T-helper 17 cell (primary cell): Measurements from ENCODE around the gene SSC4D. TPM values are rescaled to one million over a fixed set of nuclear protein-coding genes. Genes with fewer than 3 reads are reported as not detected.

Experiments
- ATAC-seq: fragments of 150-1000 bp; cut with Tn5 transposase; 2 replicates; pipeline ENCODE4 v1.10.0; 2021; ENCODE audit warnings: mild to moderate bottlenecking, moderate library complexity
- DNase-seq, 3 donors: peaks; one replicate each; pipeline versions ENCODE4 v3.0.0 to v3.0.0-alpha.2; 2020 to 2021
- H3K9me3 ChIP-seq: one replicate; pipeline ENCODE4 v1.7.0; 2013; ENCODE audit warnings: low read length, mild to moderate bottlenecking; ENCODE audit not compliant: control insufficient read depth, poor library complexity, severe bottlenecking
- H3K27ac Mint-ChIP-seq: one replicate; pipeline ENCODE4 v1.8.0; 2022; ENCODE audit warnings: mild to moderate bottlenecking, moderate library complexity, mixed read lengths
- H3K27me3 Mint-ChIP-seq: one replicate; pipeline ENCODE4 v1.8.0; 2022; ENCODE audit warnings: mixed read lengths
- H3K36me3 Mint-ChIP-seq: one replicate; pipeline ENCODE4 v1.8.0; 2022; ENCODE audit warnings: low read depth, mixed read lengths
- H3K4me1 Mint-ChIP-seq: one replicate; pipeline ENCODE4 v1.8.0; 2022; ENCODE audit warnings: mild to moderate bottlenecking, mixed read lengths
- H3K4me3 Mint-ChIP-seq: one replicate; pipeline ENCODE4 v1.8.0; 2022; ENCODE audit warnings: mild to moderate bottlenecking, moderate library complexity, mixed read lengths
- total RNA-seq, 4 donors: library from RNA in 2 of 4; stranded (reverse) in 2 of 4; gene quantifications; one replicate each; pipeline ENCODE4 v1.2.3 and lab custom pipeline; 2022 to 2026

The SSC4D gene
- total RNA-seq, 2 donors from 2014 or later: not detected

DNA sequence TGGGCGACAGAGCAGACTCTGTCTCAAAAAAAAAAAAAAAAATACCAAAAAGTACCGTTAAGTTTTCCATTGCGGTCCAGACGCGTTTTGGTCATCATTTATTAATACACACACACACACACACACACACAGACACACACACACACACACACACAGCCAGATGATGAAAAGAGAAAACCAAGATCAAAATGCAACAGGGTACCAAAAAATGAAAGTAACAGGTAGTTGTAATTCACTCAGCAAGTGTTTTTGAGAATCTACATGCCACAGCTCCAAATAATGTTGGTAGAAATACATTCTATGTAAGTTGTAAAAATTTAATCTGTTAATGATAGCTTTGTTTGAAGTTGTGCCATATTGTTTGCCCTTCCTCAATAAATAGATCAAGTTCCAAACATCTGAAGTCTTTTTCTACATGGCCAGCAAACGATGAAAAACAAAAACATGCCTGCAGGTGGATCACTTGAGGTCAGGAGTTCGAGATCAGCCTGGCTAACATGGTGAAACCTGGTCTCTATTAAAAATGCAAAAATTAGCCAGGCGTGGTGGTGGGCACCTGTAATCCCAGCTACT lies 60.1 kb downstream of the SSC4D start:
- Mint-ChIP-seq H3K4me3 (no peak overlapping the region), H3K4me1 (peaks cover 44% of the 10 kb centered on the region), H3K36me3 (peaks cover 12% of the 10 kb centered on the region), H3K27ac (peak overlapping the region; percentile 14), H3K27me3 (no peaks in the 10 kb centered on the region)
- ATAC-seq: no peak
- no peaks in the 10 kb centered on the region for H3K9me3 ChIP-seq
- no peak for DNase-seq

DNA sequence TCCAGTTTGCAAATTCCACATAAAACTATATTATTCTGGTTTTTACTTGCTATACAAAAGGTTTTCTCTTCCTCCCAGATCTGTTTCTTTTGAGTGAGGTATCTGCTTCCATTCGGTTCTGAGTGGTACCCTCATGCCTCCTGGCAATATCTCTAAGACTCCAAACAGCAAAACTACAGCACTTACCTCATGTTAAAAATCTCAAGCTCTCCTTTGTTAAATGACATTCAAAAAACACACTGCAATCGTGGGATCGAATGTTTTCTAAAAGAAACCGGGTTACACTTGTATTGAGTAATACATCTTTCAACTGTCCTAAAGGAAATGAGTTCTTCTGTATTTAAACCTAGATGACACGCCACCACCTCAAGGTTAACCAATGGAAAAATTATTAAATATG lies 61.8 kb downstream of the SSC4D start:
- Mint-ChIP-seq H3K4me3 (peak overlapping the region; percentile 83), H3K36me3 (peaks cover 16% of the 10 kb centered on the region), H3K4me1 (peaks cover 51% of the 10 kb centered on the region)

GRCh38 chr7:76346778-76347177 lies 62.7 kb downstream of the SSC4D start:
- Mint-ChIP-seq H3K27me3 (no peaks in the 10 kb centered on the region), H3K4me3 (peak overlapping the region; percentile 83), H3K36me3 (peaks cover 20% of the 10 kb centered on the region), H3K27ac (peak overlapping the region; percentile 94), H3K4me1 (peaks cover 56% of the 10 kb centered on the region)
- ATAC-seq (peak; percentile 20), DNase-seq (no peak)
- H3K9me3 ChIP-seq: no peaks in the 10 kb centered on the region

More for the DNA sequence above, 61.8 kb downstream of the SSC4D start:
- peak overlapping the region; percentile 94 for H3K27ac Mint-ChIP-seq
- no peak for DNase-seq
- H3K9me3 ChIP-seq: no peaks in the 10 kb centered on the region
- no peaks in the 10 kb centered on the region for H3K27me3 Mint-ChIP-seq
- ATAC-seq: no peak

DNA sequence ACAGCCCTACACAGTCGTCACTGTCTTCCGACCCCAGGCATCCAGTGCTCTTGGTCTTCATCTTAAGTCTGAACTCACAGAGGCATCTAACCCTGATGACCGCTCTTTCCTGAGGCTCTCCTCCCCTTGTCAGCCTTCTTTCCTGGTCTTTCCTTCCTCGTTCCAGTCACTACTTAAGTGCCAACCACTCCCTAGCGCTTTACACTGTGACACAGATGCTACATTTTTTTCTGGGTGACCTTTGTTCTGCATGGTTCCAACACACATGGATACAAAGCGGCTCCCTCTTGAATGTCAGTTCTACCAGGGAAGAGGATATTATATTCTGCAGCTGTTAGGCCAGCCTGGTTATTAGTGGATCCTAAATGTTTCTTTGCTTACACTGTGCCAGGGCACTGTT lies 63.4 kb downstream of the SSC4D start:
- DNase-seq (no peak), ATAC-seq (no peak)
- Mint-ChIP-seq H3K4me3 (no peak overlapping the region), H3K36me3 (peaks cover 18% of the 10 kb centered on the region), H3K4me1 (peaks cover 53% of the 10 kb centered on the region), H3K27ac (peak overlapping the region; percentile 94), H3K27me3 (no peaks in the 10 kb centered on the region)
- H3K9me3 ChIP-seq: no peaks in the 10 kb centered on the region

DNA sequence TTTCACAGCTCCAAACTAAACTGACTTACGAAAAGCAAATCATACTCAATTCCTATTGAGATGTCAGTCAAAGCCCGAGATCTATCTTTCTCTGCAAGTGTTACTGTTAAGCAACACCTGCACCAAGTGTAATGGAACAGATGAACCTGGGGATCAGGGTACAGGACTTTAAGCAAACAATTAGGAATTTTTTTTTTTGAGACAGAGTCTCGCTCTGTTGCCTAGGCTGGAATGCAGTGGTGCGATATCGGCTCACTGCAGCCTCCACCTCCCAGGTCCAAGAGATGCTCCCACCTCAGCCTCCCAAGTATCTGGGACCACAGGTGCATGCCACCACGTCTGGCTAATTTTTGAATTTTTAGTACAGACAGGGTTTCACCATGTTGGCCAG lies 65.6 kb downstream of the SSC4D start:
- peak overlapping the region; percentile 57 for H3K27ac Mint-ChIP-seq
- DNase-seq (no peak), ATAC-seq (no peak)
- peaks cover 17% of the 10 kb centered on the region for H3K36me3 Mint-ChIP-seq
- no peaks in the 10 kb centered on the region for H3K9me3 ChIP-seq
- no peak overlapping the region for H3K4me3 Mint-ChIP-seq
- peaks cover 60% of the 10 kb centered on the region for H3K4me1 Mint-ChIP-seq
- no peaks in the 10 kb centered on the region for H3K27me3 Mint-ChIP-seq

DNA sequence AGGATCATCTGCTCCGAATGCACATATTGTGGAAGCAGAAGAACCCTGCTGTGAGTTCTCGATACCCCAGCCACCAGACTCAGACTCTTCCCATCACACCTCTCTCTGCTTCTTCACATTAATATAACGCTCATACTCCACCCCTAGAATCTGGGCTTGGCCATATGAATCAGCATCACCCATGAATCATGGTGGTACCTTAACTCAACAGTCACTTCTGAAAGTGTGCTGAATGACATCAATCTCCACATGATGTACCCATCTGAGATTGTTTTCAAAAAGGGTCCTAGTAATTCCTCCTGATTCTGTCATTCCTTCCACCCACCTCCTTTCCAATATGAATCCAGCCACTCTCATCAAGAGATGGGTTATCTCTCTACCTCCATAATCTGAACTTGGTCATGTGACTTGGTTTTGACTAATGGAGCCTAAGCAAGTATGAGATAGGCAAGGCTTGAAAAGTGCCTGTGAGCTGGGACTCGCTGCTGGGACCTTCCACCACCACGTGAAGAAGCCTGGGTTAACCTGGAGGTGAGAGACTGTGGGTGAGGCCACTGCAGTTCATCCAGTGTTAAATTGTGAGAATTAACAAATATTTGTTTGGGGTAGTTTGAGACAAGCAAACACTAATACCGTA lies 66.1 kb downstream of the SSC4D start:
- peak overlapping the region; percentile 57 for H3K27ac Mint-ChIP-seq
- H3K9me3 ChIP-seq: no peaks in the 10 kb centered on the region
- no peak overlapping the region for H3K4me3 Mint-ChIP-seq
- ATAC-seq (no peak), DNase-seq (no peak)
- H3K36me3 Mint-ChIP-seq: peaks cover 17% of the 10 kb centered on the region
- no peaks in the 10 kb centered on the region for H3K27me3 Mint-ChIP-seq
- H3K4me1 Mint-ChIP-seq: peaks cover 62% of the 10 kb centered on the region

DNA sequence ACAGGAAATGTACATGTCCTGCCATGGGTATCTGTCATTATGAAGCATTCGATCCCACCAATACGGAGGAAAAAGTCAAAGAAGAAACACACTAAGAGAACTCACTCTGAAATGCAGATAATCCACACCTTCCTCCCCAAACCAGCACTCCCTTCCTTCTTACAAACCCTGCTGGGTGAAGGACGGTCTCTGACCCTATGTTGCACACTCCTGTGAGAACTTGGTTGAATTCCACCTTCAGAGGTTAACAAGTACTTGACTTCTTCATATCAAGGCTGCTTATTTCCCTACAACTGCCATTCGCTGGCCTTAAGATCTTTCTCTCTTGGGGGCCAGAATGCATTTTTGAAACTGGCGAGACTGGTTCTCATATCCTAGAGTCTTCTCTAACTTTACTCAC lies 67.3 kb downstream of the SSC4D start:
- Mint-ChIP-seq H3K4me3 (peak overlapping the region; percentile 21), H3K27ac (peak overlapping the region; percentile 57), H3K27me3 (no peaks in the 10 kb centered on the region), H3K4me1 (peaks cover 61% of the 10 kb centered on the region), H3K36me3 (peaks cover 15% of the 10 kb centered on the region)
- ATAC-seq (no peak), DNase-seq (no peak)
- H3K9me3 ChIP-seq: no peaks in the 10 kb centered on the region

GRCh38 chr7:76340617-76341131 lies 68.8 kb downstream of the SSC4D start:
- Mint-ChIP-seq H3K36me3 (peaks cover 12% of the 10 kb centered on the region), H3K27me3 (no peaks in the 10 kb centered on the region), H3K27ac (no peak overlapping the region), H3K4me1 (peaks cover 51% of the 10 kb centered on the region), H3K4me3 (no peak overlapping the region)
- no peaks in the 10 kb centered on the region for H3K9me3 ChIP-seq
- DNase-seq (no peak), ATAC-seq (no peak)

Other genes with a start within 250 kb of the SSC4D start
- not detected for gene SRRM3, start 207.8 kb downstream of the SSC4D start, total RNA-seq
- 10 to 100 TPM; 25.8 to 33.2 TPM for gene HSPB1, start 107.0 kb downstream of the SSC4D start, total RNA-seq
- 10 to 100 TPM; 26.0 to 32.7 TPM for gene YWHAG, start 50.7 kb downstream of the SSC4D start, total RNA-seq
- 1 to 10 TPM; 6.1 to 9.9 TPM for gene ZP3, start 15.3 kb upstream of the SSC4D start, total RNA-seq
- gene DTX2, start 52.0 kb upstream of the SSC4D start, total RNA-seq: 10 to 100 TPM; 23.6 to 26.3 TPM
- 1 to 10 TPM; 1.8 to 4.4 TPM for gene UPK3B, start 100.9 kb upstream of the SSC4D start, total RNA-seq
- under 1 TPM in 1 of 2 donors, not detected in 1; 0.91 TPM for gene SPDYE16, start 133.6 kb upstream of the SSC4D start, total RNA-seq
- 10 to 100 TPM; 14.6 to 20.2 TPM for gene POMZP3, start 217.6 kb upstream of the SSC4D start, total RNA-seq